Measurements from ENCODE around the gene ZNF454.

Gene ZNF454

DNA sequence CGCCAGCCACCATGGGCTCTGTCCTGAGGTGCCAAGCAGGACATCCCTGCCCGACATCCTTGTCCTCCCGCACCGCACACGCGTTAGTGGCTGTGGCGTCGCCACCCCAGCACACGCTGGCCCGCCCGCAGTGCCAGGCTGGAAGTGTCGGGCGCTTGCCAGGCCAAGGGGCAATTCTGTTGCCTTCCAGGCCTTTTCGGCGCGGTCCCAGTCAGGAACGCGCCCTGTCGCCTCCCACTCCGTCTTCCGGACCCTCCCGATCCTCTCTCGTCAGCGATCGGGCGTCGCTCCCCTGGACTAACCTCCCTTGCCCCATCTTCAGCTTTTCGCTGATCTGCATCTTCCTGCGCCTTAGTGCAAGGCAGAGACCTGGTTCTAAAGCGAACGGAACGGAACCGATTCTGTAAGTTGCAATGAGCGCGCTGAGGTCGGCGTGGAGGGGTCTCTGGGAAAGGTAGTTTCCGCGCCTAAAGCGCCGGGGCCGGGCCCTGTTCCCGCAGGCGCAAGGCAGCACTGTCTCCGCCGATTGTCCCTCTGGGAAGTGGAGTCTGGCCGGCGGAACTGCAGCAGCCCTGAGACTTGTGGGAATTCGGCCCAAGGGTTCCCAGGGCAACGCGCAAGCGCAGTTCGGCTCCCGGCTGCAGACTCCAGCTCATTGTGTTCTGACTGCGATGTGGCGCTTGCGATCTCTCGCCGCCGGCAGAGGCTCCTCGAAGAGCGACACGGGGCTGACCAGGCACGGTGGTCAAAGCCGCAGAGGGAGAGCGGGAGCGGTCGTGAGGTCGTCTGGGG is at the start of gene ZNF454:
TSS of gene ZNF454 (plus strand) at position 630 of the 792 bp plus-strand sequence. CDS start 1,594 bp downstream, outside the sequence.
- Mint-ChIP-seq H3K9me3 (peaks cover 39% of the 10 kb centered on the region), H3K4me3 (no peak within 1 kb of the TSS), H3K27ac (no peak within 1 kb of the TSS), H3K27me3 (peaks cover 28% of the 10 kb centered on the region), H3K36me3 (peaks cover 37% of the 10 kb centered on the region), H3K4me1 (no peaks in the 10 kb centered on the region)

DNA sequence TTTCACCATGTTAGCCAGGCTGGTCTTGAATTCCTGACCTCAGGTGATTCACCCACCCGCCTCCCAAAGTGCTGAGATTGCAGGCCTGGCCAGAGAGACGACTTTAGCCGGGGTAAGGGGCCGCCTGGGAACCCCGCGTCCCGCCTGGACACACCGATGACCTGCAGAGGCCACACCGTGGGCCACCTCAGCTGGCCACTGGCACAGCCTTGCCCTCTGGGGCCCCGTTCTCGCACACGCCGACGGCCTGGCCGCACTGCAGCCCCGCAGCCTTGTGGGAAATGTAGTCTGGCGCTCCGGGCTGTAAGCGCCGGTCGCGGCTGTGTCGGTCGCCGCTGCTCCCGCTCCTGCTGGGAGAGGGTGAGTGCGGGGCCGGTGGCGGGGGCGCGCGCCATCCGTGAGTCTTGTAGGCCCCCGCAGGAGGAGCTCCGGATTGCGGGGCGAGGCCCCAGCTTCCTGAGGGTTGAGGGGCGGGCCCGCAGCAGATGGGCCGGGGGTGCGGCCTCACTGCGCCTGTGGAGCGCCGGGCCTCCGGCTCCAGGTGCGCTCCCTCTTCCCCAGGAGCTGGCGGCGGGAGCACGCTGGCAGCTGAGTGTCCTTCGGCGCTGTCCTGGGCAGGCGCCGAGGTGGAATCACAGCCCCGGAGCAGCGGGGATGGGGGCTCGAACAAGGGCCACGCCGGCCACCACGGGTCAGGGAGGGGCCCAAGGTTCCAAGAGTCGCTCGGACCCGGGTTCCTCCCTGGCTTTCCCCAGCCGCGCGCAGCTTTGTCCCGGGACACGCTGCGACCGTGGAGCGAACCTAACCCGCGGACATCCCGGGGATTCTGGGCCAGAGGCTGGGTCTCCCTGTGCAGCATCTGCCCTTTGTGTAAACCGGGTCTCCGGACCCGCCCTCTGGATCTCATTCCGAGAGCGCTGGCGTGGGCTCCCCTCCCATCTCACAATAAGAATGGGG is 45.1 kb upstream of the ZNF454 start, which contains the start of gene ZFP2:
TSS of gene ZFP2 (plus strand) at position 299 of the 957 bp plus-strand sequence. CDS start 35,401 bp downstream, outside the sequence.
- peaks cover 17% of the 10 kb centered on the region for H3K9me3 Mint-ChIP-seq
- no peak within 1 kb of the TSS for H3K27ac Mint-ChIP-seq
- no peaks in the 10 kb centered on the region for H3K4me1 Mint-ChIP-seq
- H3K4me3 Mint-ChIP-seq, result peak within 1 kb of the TSS; percentile 80
- H3K36me3 Mint-ChIP-seq, result peaks cover 19% of the 10 kb centered on the region
- H3K27me3 Mint-ChIP-seq, result no peaks in the 10 kb centered on the region

- H3K9me3 Mint-ChIP-seq, result peaks cover 19% of the 10 kb centered on the region
Observed at GRCh38 chr5:178899289-178899688, 41.7 kb upstream of the ZNF454 start.

GRCh38 chr5:178902849-178903248 is 38.1 kb upstream of the ZNF454 start:
- peaks cover 15% of the 10 kb centered on the region for H3K9me3 Mint-ChIP-seq
- H3K27ac Mint-ChIP-seq, result no peak overlapping the region
- H3K4me3 Mint-ChIP-seq, result no peak overlapping the region
- H3K27me3 Mint-ChIP-seq, result no peaks in the 10 kb centered on the region
- peaks cover 29% of the 10 kb centered on the region for H3K36me3 Mint-ChIP-seq
- no peaks in the 10 kb centered on the region for H3K4me1 Mint-ChIP-seq

More at GRCh38 chr5:178899289-178899688, 41.7 kb upstream of the ZNF454 start:
- Mint-ChIP-seq H3K36me3 (peaks cover 26% of the 10 kb centered on the region), H3K4me1 (no peaks in the 10 kb centered on the region), H3K27me3 (no peaks in the 10 kb centered on the region), H3K27ac (peak overlapping the region; percentile 27), H3K4me3 (no peak overlapping the region)

DNA sequence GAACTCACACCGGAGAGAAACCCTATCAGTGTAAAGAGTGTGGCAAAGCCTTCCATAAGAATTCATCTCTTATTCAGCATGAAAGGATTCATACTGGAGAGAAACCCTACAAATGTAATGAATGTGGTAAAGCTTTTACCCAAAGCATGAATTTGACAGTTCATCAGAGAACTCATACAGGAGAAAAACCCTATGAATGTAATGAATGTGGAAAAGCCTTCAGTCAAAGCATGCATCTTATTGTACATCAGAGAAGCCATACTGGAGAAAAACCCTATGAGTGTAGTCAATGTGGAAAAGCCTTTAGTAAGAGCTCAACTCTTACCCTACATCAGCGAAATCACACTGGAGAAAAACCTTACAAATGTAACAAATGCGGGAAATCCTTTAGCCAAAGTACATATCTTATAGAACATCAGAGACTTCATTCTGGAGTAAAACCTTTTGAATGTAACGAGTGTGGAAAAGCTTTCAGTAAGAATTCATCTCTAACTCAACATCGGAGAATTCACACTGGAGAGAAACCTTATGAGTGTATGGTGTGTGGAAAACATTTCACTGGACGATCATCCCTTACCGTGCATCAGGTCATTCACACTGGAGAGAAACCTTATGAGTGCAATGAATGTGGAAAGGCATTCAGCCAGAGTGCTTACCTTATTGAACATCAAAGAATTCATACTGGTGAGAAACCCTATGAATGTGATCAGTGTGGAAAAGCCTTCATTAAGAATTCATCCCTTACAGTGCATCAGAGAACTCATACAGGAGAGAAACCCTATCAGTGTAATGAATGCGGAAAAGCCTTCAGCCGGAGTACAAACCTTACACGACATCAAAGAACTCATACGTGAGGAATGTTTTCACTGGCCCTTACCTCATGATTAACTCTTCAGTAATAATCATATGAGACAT is 8.9 kb upstream of the ZNF454 start:
- Mint-ChIP-seq H3K4me3 (no peak overlapping the region), H3K9me3 (peaks cover 27% of the 10 kb centered on the region), H3K36me3 (peaks cover 59% of the 10 kb centered on the region), H3K27ac (no peak overlapping the region), H3K4me1 (no peaks in the 10 kb centered on the region), H3K27me3 (no peaks in the 10 kb centered on the region)

DNA sequence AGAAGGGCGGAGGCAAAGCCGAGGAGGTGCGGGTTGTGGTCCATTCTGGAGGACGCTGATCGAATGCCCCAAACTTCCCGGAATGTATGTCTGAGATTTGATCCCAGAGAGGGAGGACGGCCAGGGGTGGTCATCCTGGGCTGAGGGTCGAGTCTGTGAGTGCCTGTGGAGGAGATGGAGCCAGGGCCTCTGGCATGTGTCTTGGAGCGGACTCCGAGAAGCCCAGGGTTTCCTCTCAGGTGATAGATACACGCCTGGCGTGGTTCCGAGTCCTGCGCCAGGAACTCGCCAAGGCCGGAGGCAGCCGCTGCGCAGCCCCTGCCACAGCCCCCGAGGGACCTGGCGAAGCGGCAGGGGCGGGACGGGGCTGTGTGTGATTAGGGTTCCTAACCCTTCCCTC is 363 bp downstream of the ZNF454 start:
- Mint-ChIP-seq H3K36me3 (peaks cover 36% of the 10 kb centered on the region), H3K9me3 (peaks cover 38% of the 10 kb centered on the region), H3K4me1 (no peaks in the 10 kb centered on the region), H3K27me3 (peaks cover 28% of the 10 kb centered on the region), H3K4me3 (no peak overlapping the region), H3K27ac (no peak overlapping the region)

DNA sequence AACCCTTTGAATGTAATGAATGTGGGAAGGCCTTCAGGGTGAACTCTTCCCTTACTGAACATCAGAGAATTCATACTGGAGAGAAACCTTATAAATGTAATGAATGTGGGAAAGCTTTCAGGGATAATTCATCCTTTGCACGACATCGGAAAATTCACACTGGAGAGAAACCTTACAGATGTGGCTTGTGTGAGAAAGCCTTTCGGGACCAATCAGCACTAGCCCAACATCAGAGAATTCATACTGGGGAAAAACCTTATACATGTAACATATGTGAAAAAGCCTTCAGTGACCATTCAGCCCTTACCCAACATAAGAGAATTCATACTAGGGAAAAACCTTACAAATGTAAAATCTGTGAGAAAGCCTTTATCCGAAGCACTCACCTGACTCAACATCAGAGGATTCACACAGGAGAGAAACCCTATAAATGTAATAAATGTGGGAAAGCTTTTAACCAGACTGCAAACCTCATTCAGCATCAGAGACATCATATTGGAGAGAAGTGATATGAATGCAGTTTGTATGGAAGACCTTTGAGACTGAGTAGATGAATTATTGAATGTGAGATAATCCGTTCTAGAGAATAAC is 24.6 kb downstream of the ZNF454 start:
- no peak overlapping the region for H3K4me3 Mint-ChIP-seq

DNA sequence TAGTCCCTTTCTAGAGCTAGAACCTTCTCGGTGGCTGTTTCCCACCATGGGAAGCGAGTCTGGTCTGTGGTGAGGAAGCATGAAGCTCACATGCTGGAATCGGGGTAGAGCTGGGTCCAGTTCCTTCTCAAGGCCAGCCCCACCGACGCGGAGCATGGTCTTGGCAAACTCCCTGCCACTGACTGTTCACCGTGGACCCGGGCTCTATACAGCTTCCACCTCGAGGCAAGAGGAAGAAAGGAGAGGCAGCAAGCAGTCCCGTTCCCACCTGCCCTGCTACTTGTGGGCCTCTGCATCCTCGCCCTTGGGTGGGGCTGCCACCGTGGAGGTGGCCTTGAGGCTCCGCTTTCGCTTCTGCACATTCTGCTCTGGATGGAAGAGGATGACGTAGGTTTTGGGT is 40.4 kb downstream of the ZNF454 start:
- H3K36me3 Mint-ChIP-seq, result no peaks in the 10 kb centered on the region
- peaks cover 22% of the 10 kb centered on the region for H3K9me3 Mint-ChIP-seq
- no peak overlapping the region for H3K4me3 Mint-ChIP-seq
- no peaks in the 10 kb centered on the region for H3K4me1 Mint-ChIP-seq
- H3K27me3 Mint-ChIP-seq, result peaks cover 2% of the 10 kb centered on the region
- H3K27ac Mint-ChIP-seq, result no peak overlapping the region

More for the DNA sequence above, 24.6 kb downstream of the ZNF454 start:
- H3K9me3 Mint-ChIP-seq, result peaks cover 29% of the 10 kb centered on the region
- no peak overlapping the region for H3K27ac Mint-ChIP-seq
- peaks cover 6% of the 10 kb centered on the region for H3K27me3 Mint-ChIP-seq
- H3K4me1 Mint-ChIP-seq, result no peaks in the 10 kb centered on the region
- peaks cover 21% of the 10 kb centered on the region for H3K36me3 Mint-ChIP-seq

DNA sequence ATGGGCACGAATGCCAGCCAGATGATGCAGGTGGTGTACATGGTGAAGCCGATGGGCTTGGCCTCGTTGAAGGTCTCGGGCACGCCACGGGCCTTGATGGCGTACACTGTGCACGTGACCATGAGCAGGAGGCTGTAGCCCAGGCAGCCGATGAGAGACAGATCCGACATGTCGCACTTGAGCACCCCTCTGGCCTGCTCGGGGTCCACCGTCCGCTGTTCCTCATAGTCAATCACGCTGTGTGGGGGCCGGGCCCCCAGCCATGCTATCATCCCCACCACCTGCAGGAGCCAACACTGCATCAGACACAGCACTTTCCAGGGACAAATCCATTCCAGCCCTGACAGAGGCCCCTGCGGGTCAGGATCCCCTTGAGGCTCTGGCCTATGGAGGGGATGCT is 41.9 kb downstream of the ZNF454 start:
- H3K27me3 Mint-ChIP-seq, result peaks cover 2% of the 10 kb centered on the region
- H3K27ac Mint-ChIP-seq, result no peak overlapping the region
- no peaks in the 10 kb centered on the region for H3K36me3 Mint-ChIP-seq
- no peaks in the 10 kb centered on the region for H3K4me1 Mint-ChIP-seq
- H3K9me3 Mint-ChIP-seq, result peaks cover 17% of the 10 kb centered on the region
- no peak overlapping the region for H3K4me3 Mint-ChIP-seq

DNA sequence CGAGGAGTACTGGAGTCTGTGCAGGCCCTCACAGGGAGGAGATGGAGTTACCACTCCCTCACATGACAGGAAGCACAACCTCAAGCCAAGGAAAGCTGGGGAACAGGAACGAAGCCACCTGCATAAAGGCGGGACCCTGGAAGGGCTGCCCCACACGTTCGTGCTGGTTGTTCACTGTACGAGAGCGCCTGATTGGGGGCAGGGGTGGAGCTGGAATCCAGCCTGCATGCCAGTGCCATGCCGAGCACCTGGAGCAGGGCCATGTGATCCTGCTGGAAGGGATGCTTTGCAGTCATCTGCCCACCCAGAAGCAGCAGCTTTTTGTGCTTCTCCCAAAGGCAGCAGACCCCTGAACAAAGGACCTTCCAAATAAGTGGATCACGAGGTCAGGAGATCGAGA is 42.7 kb downstream of the ZNF454 start:
- Mint-ChIP-seq H3K9me3 (peaks cover 16% of the 10 kb centered on the region), H3K4me1 (no peaks in the 10 kb centered on the region), H3K27me3 (peaks cover 2% of the 10 kb centered on the region)

GRCh38 chr5:178984145-178985072 is 43.4 kb downstream of the ZNF454 start:
- H3K4me3 Mint-ChIP-seq, result no peak overlapping the region
- no peak overlapping the region for H3K27ac Mint-ChIP-seq
- no peaks in the 10 kb centered on the region for H3K4me1 Mint-ChIP-seq
- H3K9me3 Mint-ChIP-seq, result peaks cover 13% of the 10 kb centered on the region
- no peaks in the 10 kb centered on the region for H3K36me3 Mint-ChIP-seq
- peaks cover 2% of the 10 kb centered on the region for H3K27me3 Mint-ChIP-seq

More for the DNA sequence above, 42.7 kb downstream of the ZNF454 start:
- Mint-ChIP-seq H3K27ac (no peak overlapping the region), H3K4me3 (no peak overlapping the region), H3K36me3 (no peaks in the 10 kb centered on the region)

- H3K27ac Mint-ChIP-seq, result no peak overlapping the region
- H3K27me3 Mint-ChIP-seq, result no peaks in the 10 kb centered on the region
- no peaks in the 10 kb centered on the region for H3K36me3 Mint-ChIP-seq
- H3K4me3 Mint-ChIP-seq, result no peak overlapping the region
- H3K4me1 Mint-ChIP-seq, result no peaks in the 10 kb centered on the region
- H3K9me3 Mint-ChIP-seq, result peaks cover 8% of the 10 kb centered on the region
Observed at GRCh38 chr5:178986326-178986960, 45.4 kb downstream of the ZNF454 start.

DNA sequence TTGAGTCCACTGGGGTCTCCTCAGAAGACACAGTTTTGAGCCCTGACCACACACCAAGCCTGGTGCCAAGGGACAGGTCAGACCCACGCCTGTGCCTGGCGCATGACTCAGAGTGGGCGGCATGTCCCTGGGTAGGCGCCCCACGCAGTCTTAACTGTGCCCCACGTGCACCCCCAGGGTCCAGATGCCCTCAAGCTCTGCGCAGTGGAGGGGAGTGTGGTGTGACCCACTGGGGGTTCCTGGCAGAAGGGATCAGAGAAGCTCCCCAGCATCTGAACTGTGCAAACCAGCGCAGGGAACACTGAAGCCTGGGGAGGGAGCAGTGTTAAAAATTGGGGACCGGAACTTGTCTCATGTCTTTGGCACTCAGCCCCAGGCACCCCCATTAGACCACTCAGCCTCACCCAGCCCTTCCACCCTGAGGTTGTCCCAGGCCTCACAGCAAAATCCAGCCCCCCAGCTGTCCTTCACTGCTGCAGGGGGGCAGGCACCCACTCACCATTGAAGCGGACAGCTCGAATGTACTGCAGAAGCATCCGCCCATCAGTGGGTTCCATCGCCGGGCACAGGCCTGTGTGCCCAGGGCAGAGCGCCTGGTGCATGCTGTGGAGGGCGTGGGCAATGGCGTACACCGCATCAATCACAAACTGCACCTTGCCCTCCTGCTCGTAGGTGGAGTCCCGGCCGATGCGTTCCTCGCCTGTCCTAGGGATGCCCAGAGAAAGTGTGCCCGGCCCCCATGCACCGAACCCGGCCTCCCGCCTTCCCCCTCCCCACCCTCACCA is 47.6 kb downstream of the ZNF454 start:
- Mint-ChIP-seq H3K9me3 (peaks cover 8% of the 10 kb centered on the region), H3K4me1 (no peaks in the 10 kb centered on the region), H3K36me3 (no peaks in the 10 kb centered on the region), H3K27me3 (peaks cover 16% of the 10 kb centered on the region), H3K27ac (no peak overlapping the region), H3K4me3 (no peak overlapping the region)
